Cardiac muscle cell (in vitro differentiated cells and primary cell): Measurements from ENCODE around the gene NEDD4L. TPM values are rescaled to one million over a fixed set of nuclear protein-coding genes. Genes with fewer than 3 reads are reported as not detected.

ENCODE experiments used
- DNase-seq, 2 donors: peaks; one replicate each; pipeline versions ENCODE4 v3.0.0 to v3.0.0-alpha.2; 2010 to 2017; ENCODE audit warnings: low read depth in 1 of 2, low spot score in 1 of 2
- H3K27ac ChIP-seq: fragments of 200-600 bp; sonication (generic); 2 replicates; pipeline ENCODE4 v1.5.1; 2016
- H3K27me3 ChIP-seq: fragments of 200-600 bp; sonication (generic); 2 replicates; pipeline ENCODE4 v1.6.0; 2016; ENCODE audit warnings: control low read depth
- H3K36me3 ChIP-seq: fragments of 200-600 bp; sonication (generic); 2 replicates; pipeline ENCODE4 v1.5.1; 2016; ENCODE audit warnings: control low read depth
- H3K4me1 ChIP-seq: fragments of 200-600 bp; sonication (generic); 2 replicates; pipeline ENCODE4 v1.8.1; 2017; ENCODE audit warnings: low read depth, mild to moderate bottlenecking, mixed run types
- H3K4me3 ChIP-seq: fragments of 200-600 bp; sonication (generic); 2 replicates; pipeline ENCODE4 v1.5.1; 2016; ENCODE audit warnings: mild to moderate bottlenecking
- H3K9me3 ChIP-seq: fragments of 200-600 bp; sonication (generic); 2 replicates; pipeline ENCODE4 v1.5.1; 2017; ENCODE audit warnings: low read depth, mild to moderate bottlenecking, control low read depth
- CTCF ChIP-seq: IDR thresholded peaks from 2 replicates; pipeline ENCODE4 v1.5.1; 2012; ENCODE audit warnings: low read depth, mild to moderate bottlenecking, low read length
- polyA plus RNA-seq: library from polyadenylated mRNA; unstranded; fragments of >200 nt; fragmentation: Nextera tagmentation; extraction: Ambion mirVana; gene quantifications from 2 replicates; pipeline ENCODE4 v1.2.1, GENCODE V29; 2016
- total RNA-seq: library from RNA; depleted of rRNA; stranded (reverse); fragments of >200 nt; gene quantifications from 2 replicates; pipeline ENCODE4 v1.2.3, GENCODE V29; 2016

NEDD4L gene
- total and polyA plus RNA-seq, 2 experiments from 2014 or later = 30.8 to 40.5 TPM

- DNase-seq = no peak
- Histone ChIP-seq H3K27me3 (no peaks in the 10 kb centered on the region), H3K36me3 (no peaks in the 10 kb centered on the region), H3K4me1 (no peaks in the 10 kb centered on the region), H3K27ac (no peak overlapping the region), H3K9me3 (no peaks in the 10 kb centered on the region), H3K4me3 (no peak overlapping the region)
- no peak for TF ChIP-seq CTCF
Observed at GRCh38 chr18:58023108-58023507, 20.9 kb upstream of the NEDD4L start.

- H3K9me3 ChIP-seq = no peaks in the 10 kb centered on the region
- H3K36me3 ChIP-seq = no peaks in the 10 kb centered on the region
- H3K4me3 ChIP-seq = no peak overlapping the region
- no peaks in the 10 kb centered on the region for H3K4me1 ChIP-seq
- TF ChIP-seq CTCF = no peak
- no peak for DNase-seq
- no peak overlapping the region for H3K27ac ChIP-seq
- no peaks in the 10 kb centered on the region for H3K27me3 ChIP-seq
Observed at GRCh38 chr18:58024139-58024538, 19.9 kb upstream of the NEDD4L start.

GRCh38 chr18:58025205-58025604 lies 18.8 kb upstream of the NEDD4L start:
- Histone ChIP-seq H3K36me3 (no peaks in the 10 kb centered on the region), H3K4me1 (no peaks in the 10 kb centered on the region), H3K4me3 (no peak overlapping the region), H3K9me3 (no peaks in the 10 kb centered on the region), H3K27me3 (no peaks in the 10 kb centered on the region), H3K27ac (no peak overlapping the region)
- no peak for TF ChIP-seq CTCF
- DNase-seq = no peak

- TF ChIP-seq CTCF = no peak
- Histone ChIP-seq H3K9me3 (no peaks in the 10 kb centered on the region), H3K27me3 (no peaks in the 10 kb centered on the region), H3K36me3 (no peaks in the 10 kb centered on the region), H3K4me3 (no peak overlapping the region), H3K4me1 (no peaks in the 10 kb centered on the region), H3K27ac (no peak overlapping the region)
- no peak for DNase-seq
Observed at GRCh38 chr18:58025733-58026132, 18.3 kb upstream of the NEDD4L start.

- Histone ChIP-seq H3K9me3 (no peaks in the 10 kb centered on the region), H3K4me1 (no peaks in the 10 kb centered on the region), H3K4me3 (no peak overlapping the region), H3K27ac (no peak overlapping the region), H3K36me3 (no peaks in the 10 kb centered on the region), H3K27me3 (no peaks in the 10 kb centered on the region)
- no peak for TF ChIP-seq CTCF
- DNase-seq = no peak
Observed at GRCh38 chr18:58026395-58026794, 17.6 kb upstream of the NEDD4L start.

- Histone ChIP-seq H3K36me3 (no peaks in the 10 kb centered on the region), H3K27me3 (no peaks in the 10 kb centered on the region), H3K9me3 (no peaks in the 10 kb centered on the region), H3K4me3 (no peak overlapping the region), H3K27ac (no peak overlapping the region), H3K4me1 (no peaks in the 10 kb centered on the region)
- no peak for DNase-seq
- TF ChIP-seq CTCF = no peak
Observed at GRCh38 chr18:58026857-58027256, 17.2 kb upstream of the NEDD4L start.
